NCI-H1105 treated with DMSO at 0.1 percent for 48 hours (cell line): Measurements from ENCODE around the gene TMEM139.
"Not testable (repeated sequence)": the region's sequence is repeated elsewhere in the genome, so short reads cannot be mapped to it uniquely, and the experiment has no call there.

Experiments
- DNase-seq: peaks from one replicate; lab custom pipeline; 2025; lab: John Stamatoyannopoulos, UW

Gene TMEM139

DNA sequence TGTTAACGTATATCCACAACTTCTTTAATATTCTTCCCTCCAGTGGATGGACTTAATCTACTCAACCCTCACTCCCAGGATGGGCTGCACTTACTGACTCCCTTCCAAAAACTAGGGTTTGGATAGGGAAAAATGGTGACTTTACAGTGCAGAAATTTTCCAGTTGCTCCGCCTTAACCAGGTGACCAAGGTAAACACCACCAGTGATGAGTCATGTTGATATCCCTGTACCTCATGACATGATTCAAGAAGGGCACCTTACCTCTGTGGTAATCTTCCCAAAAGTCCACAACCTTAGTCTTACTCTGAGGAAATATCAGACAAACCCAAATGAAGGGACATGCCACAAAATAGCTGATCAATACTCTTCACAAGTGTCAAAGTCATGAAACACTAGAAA, 25.0 kb upstream of the TMEM139 start:
- DNase-seq, result no peak

DNA sequence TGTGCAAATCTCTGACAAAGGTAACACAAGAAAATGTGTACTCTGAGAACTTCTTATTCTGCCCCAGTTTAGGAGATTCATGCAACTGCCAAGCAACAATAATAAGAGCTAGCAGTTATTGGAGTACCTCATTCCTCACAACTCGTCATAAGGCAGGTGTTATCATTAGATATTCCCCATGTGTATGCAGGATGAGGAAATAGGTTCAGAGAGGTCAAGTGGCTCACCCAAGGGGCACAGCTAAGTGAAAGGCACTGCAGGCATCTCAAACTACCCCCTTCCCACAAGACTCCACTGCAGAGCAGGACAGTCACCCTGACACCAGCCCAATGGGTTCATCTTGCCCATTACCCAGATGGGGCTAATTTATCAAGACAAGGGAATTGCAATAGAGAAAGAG, 22.9 kb upstream of the TMEM139 start:
- no peak for DNase-seq

DNA sequence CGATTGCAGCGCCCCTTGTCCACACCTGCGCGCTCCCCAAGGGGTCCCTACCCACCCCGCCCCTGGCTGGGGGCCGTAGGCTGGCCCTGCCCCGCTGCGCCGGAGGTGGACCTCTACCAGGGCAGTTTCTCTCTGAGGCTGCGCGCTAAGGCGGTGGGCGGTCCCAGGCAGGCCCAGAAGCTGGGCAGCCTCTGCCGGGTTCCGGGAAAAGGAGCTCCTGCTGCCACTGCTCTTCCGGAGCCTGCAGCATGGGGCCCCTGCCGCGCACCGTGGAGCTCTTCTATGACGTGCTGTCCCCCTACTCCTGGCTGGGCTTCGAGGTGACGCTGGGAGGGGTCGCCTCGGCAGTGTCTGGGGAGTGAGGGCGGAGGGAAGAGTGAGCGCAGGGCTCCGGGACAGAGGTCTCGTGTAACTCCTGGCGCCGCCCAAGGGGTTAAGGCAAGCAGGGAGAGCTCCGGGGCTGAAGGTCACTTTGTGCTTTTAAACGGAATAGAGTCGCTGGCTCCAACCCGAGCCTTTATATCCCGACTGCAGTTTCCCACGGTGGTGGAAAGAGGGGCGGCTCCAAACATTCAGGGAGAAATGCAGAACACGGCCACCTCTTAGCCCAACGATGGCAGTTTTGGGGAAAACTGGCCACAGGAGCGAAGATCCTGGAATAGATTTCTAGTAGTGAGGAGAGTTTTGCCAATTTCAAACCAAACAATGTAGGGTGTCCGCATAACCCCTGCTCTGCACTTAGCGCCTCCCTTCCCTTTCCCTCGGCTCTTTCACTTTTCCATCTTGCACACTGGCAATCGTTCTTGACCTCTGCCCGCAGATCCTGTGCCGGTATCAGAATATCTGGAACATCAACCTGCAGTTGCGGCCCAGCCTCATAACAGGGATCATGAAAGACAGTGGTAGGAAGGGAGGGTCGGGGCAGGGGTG, 21.2 kb upstream of the TMEM139 start, which contains the start of gene GSTK1:
GSTK1 (plus strand) TSS at position 176 of the 930 bp plus-strand sequence; CDS start at position 249, 73 bp downstream.
- DNase-seq, result peak; percentile 64

DNA sequence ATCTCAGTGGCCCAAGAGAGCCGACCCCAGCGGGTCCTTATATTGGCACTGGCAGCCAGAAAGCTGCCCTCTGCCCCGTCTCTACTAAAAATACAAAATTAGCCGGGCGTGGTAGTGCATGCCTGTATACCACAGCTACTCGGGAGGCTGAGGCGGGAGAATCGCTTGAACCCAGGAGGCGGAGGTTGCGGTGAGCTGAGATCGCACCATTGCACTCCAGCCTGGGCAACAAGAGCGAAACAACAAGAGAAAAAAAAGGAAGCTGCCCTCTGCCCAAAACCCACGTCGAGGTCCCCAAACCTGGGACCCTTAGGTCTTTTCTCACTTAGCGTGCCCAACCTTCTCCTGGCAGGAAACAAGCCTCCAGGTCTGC, 20.6 kb upstream of the TMEM139 start:
- DNase-seq, result not testable (repeated sequence)

DNA sequence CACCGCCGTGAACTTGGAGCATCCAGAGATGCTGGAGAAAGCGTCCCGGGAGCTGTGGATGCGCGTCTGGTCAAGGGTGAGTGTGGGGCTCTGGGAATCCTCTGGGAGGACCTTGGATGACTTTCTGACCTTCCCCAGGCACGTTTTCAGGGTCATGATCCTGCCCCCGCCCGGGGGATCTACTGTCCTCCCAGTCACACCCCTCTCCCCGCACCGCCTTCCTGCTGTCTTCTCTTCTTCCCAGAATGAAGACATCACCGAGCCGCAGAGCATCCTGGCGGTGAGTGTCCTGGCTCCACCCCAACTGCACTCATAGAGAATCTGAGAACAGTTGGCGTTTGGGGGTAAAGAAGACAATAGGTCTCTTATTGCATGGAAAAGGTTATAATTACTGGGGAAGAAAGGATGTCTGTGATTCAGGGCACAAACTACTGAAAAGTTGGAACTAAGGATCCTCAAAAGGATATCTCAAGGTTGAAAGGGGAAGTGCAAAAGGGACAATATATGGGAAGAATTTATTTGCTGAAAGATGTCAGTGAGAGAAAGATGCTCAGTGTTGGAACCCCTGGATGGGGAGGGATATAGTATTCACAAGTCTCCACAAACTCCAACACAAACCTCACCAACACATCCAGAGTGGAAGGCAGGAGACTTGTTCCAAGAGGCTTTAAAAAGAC, 19.6 kb upstream of the TMEM139 start:
- DNase-seq, result no peak

DNA sequence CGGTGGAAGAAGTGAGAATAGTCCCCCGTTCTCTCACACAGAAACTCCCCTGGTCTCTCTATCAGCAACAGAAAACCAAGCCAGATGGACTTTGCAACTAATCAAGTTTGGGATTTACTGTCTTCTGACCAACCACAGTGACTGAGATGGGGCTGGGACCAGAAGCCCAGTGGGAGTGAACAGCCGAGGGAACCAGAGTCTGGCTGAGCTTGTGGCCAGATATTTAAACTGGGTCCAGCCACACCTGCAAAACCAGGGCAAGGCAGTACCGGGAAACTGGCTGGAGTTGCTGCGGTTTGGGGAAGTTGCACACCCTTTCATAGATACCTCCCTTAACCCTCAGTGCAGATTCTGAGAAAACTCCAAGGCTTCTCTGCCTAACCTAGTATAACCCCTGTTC, 15.5 kb upstream of the TMEM139 start:
- DNase-seq, result no peak

DNA sequence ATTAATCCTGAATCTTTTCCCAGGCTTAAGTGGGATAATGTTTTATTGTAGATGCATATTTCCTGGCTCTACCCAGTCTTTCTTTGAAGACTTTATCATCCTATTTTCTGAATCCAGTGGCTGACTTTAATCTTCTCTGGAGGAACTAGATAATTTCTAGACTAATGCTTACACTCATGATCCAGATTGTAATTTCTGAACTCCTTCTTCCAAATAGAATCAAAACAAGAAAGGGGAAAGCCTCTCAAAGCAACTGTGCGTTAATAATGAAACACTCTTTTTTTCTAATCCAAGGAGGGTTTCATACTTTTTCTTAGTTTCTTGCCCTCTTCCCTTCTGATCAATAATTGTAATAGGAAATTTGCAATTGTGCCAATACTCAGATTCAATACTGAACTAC, 13.5 kb upstream of the TMEM139 start:
- no peak for DNase-seq

DNA sequence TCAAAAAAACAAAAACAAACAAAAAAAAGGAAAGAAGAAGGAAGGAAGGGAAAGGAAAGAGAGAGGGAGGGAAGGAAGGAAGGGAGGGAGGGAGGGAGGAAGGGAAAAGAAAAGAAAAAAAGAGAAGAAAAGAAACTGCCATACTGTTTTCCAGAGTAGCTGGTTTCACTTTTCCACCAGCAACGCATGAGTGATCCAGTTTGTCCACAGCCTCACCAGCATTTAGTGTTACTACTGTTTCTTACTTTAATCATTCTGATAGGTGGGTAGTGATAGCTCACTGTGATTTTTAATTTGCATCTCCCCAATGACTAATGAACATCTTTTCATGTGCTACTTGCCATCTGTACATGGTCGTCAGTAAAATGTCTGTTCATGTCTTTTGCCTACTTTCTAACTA, 11.9 kb upstream of the TMEM139 start:
- no peak for DNase-seq

DNA sequence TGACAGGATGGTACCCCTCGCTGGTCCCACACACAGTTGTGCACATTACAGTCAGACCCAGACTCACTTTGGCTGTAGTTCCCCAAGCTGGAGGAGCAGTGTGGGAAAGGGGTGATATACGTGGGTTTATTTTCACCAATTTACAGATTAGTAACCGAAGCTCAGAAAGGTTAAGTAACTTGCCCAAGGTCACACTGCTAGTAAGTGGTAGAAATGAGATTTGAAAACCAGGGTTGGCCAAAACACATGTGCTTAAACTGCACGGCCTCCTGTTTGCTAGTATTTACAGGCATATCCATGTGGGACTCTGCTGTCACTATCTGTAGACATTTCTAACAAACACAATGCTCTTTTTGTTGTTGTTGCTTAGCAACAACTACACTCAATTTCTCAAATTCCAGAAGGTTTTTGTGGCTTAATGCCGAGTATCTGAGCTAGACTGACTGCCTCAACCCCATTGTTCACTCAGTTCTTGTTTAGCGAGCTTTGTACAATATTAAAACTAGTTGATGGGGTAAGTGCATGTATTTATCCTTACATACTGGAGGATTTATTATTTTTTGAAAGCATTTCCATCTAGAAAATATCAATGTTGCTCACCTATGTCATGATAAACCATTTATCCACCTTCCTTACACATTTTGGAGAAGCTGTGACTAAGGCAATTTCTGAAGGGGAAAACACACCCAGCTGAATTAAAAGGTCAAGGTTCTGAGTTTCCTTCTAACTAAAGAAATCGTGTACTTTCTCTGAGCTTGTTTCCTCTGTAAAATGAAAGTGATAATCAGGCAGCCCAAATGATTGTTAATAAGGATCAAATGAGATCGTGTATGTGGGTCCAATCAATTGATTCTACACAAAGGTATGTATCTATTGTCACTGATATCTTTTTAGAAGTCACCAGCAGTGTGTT, 5.3 kb upstream of the TMEM139 start:
- no peak for DNase-seq

DNA sequence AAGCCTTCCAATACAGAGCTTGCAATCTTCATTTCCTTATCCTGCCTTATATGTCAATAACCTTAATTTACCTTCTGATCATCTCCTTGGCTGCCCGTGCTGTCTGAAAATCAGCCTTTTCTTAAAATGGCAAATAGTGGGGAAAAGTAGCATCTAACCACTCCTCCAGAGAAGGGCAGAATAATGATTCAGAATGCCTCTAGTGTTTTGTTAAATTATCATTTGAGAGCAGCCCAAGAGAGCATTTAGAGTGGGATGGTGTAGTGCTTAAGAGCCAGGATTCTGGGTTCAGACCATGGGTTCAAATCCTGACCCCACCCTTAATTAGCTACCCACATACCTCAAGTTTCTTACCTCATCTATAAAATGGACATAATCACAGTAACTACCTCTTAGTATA, 4.6 kb upstream of the TMEM139 start:
- DNase-seq, result no peak

DNA sequence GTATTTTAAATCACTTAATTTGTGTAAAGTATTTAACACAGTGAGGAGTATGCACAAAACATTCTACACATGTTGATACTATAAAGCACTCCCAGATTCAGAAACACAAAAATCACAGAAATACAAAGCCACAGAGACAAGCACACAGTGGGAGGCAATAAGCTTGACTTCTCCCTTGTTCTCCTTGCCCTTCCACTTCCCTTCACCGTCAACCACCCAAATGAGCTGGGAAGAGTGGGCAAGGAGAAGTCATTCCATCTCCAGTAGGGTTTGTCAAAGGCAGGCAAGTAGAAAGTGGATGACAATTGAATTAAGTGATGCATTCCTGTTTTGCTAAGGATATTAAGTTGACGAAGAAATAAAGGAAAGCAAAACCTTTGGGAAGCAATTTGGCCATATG, 4.2 kb upstream of the TMEM139 start:
- DNase-seq, result no peak

DNA sequence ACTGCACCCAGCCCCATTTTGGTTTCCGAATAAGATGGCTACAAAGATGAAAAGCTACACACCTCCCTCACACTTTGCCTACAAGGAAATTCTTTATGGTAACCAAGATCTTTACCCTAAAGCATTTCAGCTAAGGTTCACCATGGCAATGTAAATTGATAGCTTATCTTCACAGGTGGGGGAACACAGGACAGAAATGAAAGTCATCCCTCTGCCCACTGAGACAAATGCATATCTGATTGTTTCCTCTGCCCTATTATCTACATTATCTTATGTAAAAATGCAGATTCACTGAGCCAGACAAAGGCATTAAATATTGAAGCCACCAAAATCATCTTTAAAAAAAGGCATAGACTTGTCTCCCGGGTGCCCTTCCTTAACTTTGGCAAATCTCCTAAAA, 3.2 kb upstream of the TMEM139 start:
- no peak for DNase-seq

DNA sequence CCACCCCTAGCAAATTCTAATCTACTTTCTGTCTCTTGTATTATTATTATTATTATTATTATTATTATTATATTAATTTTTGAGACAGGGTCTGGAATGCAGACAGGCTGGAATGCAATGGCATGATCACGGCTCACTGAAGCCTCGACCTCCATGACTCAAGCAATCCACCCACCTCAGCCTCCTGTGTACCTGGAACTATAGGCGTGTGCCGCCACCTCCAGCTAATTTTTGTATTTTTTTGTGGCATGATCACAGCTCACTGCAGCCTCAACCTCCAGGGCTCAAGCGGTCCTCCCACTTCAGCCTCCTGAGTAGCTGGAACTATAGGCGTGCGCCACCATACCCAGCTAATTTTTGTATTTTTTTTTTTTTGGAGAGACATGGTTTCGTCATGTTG, 2.6 kb upstream of the TMEM139 start:
- no peak for DNase-seq

DNA sequence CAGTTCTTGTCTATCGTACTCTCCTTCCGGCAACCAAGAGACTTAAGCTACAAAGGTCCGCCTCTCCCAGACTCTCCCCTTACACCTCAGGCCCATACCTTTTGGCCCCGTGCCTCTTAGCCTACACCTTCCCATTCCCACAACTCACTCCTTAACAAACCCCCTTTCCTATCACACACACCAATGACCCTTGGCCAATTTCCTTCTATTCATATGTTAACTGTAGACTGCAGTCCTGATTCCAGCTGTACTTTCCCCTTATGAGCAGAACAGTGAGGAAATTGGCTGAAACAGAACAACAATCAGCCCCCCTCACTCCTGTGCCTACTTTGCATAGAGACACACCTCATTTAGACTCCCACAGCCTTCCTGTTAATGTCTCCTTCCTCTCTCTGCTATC, 1.4 kb upstream of the TMEM139 start:
- DNase-seq, result no peak

DNA sequence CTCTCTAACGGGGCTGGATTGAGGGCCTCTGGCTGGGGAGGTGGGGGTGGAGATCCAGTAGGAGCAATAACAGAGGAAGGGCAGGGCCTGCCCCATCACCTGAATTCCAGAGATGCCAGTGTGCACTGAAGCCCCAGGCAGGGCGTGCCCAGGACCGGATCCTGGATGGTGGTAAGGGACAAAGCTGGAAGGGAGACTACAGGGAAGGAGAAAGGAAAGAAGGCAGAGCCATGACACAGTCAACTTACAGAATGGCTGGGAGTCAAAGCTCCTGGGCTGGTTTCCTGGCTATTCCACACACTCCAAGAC, 666 bp downstream of the TMEM139 start:
- no peak for DNase-seq

DNA sequence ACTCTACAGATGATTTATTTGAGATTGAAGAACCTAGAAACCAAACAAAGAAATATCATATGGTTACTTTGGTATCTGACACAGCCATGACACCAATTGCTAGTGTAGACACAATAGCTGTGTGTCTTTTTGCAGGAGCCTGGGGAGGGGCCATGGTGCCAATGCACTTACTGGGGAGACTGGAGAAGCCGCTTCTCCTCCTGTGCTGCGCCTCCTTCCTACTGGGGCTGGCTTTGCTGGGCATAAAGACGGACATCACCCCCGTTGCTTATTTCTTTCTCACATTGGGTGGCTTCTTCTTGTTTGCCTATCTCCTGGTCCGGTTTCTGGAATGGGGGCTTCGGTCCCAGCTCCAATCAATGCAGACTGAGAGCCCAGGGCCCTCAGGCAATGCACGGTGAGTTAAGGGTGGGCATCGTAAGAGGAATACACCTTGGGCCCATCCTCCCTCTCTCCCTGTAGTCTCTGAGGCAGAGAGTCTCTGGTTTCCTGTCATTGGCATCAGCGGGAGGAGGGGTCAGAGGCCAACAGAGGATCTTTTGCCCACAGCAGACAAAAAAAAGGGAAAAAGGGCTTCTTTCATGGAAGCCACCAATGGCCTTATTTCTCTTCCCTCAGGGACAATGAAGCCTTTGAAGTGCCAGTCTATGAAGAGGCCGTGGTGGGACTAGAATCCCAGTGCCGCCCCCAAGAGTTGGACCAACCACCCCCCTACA, 1.2 kb downstream of the TMEM139 start:
- DNase-seq, result no peak

DNA sequence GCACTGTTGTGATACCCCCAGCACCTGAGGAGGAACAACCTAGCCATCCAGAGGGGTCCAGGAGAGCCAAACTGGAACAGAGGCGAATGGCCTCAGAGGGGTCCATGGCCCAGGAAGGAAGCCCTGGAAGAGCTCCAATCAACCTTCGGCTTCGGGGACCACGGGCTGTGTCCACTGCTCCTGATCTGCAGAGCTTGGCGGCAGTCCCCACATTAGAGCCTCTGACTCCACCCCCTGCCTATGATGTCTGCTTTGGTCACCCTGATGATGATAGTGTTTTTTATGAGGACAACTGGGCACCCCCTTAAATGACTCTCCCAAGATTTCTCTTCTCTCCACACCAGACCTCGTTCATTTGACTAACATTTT, 1.7 kb downstream of the TMEM139 start:
- DNase-seq, result no peak

DNA sequence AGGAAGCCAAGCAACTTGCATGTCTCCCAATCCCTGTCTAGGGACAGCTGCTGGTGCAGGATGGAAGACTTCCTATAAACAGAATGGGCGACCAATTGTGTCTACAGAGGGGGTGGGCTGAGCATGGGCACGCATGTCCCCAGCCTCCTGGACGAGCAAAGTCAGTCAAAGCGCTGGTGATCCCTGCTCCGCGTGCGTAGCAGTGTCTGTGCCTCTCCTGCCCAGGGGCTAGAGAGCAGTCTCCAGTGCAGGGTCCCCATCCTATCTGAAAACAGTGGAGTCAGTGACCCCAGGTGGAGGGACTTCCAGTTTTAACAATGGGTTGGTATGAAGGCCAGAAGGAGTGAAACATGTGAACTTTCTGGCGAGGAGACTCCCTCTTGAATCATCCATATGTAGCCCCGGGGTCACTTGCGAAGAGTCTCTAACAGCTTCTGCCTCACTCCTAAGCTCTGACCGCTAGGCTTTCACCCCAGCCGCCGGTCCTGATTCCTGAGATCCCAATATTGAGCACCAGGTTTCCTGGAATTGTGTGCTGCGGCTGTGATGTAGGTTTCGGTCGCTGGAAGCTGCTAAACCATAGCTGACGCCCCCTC, 2.7 kb downstream of the TMEM139 start:
- no peak for DNase-seq

DNA sequence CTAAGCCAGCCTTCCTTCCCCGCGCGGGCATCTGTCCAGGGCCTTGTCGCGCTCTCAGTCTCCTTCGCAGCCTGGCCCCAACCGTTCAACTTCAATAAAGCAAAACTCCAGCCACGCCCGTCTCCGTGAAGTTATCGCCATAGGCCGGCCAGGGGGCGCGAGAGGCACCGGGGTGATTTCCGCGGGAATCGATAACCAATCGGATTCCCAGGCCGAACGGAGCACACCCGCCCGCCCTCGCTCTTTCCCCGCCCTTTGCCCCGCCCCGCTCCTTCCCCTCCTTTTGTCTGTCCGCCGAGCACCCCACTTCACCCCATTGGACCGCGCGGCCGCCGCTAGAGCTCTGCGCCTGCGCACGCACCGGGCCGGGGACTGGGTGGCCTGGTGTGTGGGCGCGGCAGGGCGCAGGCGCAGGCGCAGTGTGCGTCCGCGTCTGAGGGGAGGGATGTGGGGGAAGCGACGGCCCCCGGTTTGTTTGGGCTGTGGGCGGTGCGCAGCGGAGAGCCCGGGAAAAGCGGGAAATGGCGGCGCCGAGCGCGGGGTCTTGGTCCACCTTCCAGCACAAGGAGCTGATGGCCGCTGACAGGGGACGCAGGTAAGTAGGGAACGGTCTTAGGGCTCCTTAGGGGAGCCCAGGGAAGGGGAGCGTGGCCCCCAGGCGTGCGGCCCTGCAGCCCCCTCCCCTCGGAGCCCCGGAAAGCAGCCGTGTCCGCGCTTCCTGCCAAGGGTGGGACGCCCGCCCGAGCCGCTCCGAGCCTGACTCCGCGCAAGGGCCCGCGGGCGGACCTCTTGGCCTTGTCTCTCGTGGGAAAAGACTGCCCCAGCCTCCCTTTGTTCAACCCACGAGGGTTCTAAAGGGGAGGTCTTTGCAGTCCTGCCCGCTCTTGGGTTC, 3.4 kb downstream of the TMEM139 start, which contains the start of gene CASP2:
CASP2 (plus strand) TSS at position 417 of the 892 bp plus-strand sequence; CDS start at position 522, 105 bp downstream.
- peak; percentile 91 for DNase-seq

DNA sequence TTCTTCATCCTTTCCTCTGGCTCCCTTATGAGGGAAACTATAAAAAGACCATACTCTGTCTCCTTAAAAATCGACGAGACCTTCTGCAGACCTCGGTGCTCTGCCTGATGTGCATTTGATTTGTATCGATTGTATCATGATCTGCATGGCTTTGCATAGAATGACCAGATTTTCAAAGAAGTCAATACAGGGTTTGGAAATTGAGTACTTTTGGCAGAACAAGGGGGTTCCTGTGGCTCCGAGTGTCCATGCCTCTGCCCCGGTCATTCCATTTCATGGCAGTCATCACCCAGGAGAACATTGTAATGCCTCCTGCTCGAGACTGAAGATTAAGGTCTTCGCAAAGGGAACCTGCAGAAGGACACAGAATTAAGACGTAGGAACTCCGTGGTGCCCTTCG, 4.1 kb downstream of the TMEM139 start:
- peak; percentile 29 for DNase-seq
